Spleen (tissue), 7 donors: ENCODE data around the gene LRRFIP2.

Experiments
- CTCF ChIP-seq, 11 experiments: fragments of 200-600 bp in 7 of 11; fragments of 450-650 bp in 4 of 11; sonication (generic) in 4 of 11; IDR thresholded peaks in 8 of 11; conservative IDR thresholded peaks in 3 of 11; 1 replicate in 7 of 11; 2 replicates in 4 of 11; pipeline versions ENCODE4 v1.4.0 to v1.8.0; 2016 to 2021; ENCODE audit warnings: antibody characterized with exemption in 11 of 11, inconsistent platforms in 4 of 11, mild to moderate bottlenecking in 1 of 11
- POLR2A ChIP-seq, 3 donors: fragments of 450-650 bp; IDR thresholded peaks; one replicate each; pipeline ENCODE4 v1.5.1; 2017; ENCODE audit warnings: antibody characterized with exemption in 3 of 3, mild to moderate bottlenecking in 1 of 3
- donor health status: DM: no; HTN: no; CAD: no; lungs with moderate emphysema.
- donor health status: DM: no; HTN: no; CAD: no.
- donor health status: DM: no; HTN: no; CAD: no.

- TF ChIP-seq CTCF (IDR thresholded peaks at IDR 0.05 in 8 of 11, conservative IDR thresholded peaks at IDR 0.05 in 3 of 11), result no peak
- TF ChIP-seq POLR2A (IDR thresholded peaks at IDR 0.05), result no peak
These were observed 33.4 kb downstream of the LRRFIP2 start for GRCh38 chr3:37140899-37141541.
